GM19328 (cell line): ENCODE data around the gene LAMTOR1.
"Not testable (repeated sequence)": the region's sequence is repeated elsewhere in the genome, so short reads cannot be mapped to it uniquely, and the experiment has no call there.

Experiments
- ATAC-seq: cut with Tn5 transposase; IDR thresholded peaks from one replicate; pipeline ENCODE4 v1.9.1; 2021; ENCODE audit warnings: mild to moderate bottlenecking, moderate library complexity; ENCODE audit not compliant: unreplicated experiment

Gene LAMTOR1

DNA sequence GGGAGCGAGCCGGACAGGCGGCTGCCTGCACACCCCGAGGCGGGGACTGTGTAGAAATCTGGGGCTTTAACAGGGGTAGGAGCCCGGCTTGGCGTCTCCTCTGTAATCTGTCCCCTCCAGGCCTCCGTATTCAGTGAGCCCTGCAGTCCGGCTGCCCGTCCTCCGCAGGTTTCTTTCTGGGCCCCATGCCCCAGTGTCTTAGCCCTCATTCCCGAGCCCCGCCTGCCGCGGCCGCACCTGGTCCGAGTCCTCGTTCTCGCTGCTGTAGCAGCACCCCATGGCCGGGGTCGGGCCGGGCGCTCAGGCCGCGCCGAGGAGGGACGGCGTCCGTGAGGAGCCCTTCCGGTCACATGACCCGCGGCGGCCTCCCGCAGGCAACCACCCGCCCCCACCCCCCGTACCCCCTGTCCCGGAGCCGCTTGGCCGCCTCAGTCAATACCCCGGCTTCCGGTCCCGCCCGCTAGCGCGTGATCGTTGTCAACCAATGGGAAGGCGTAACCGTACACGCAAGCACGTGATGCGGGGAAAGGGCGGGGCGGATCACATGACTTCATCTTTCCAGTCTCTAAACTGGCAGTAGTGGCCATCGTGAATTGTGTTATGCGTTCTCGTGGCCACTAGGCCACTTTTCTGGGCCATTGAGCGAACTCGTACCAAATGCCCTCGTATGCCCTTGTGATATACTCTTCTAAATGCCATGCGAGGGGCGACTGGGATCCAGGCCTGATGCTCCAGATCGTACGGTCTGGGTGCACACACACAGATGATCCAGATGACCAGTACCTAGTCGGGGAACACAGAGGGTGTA lies at the start of gene LAMTOR1:
TSS of gene LAMTOR1 (minus strand) at position 352 of the 808 bp plus-strand sequence. CDS start at position 279, 73 bp downstream.
- peak; percentile 84 for ATAC-seq

DNA sequence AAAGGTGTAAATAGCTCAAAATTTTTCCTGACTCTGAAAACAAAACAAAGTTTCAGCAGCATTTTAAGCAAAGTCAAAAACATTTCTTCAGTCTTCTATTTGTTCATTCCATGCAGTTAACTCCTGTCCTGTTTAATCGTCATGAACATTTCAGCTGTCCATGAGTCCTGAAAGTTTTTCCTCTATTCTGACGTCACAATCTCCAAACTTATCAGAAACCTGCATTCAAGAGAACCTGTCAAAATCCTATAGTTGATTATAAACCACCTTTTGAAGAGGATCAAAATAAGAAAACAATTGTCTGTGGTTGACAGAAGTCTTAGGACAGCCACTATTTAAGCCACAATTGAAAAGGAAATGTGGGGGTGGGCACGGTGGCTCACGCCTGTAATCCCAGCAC lies 47.8 kb upstream of the LAMTOR1 start:
- ATAC-seq = no peak

DNA sequence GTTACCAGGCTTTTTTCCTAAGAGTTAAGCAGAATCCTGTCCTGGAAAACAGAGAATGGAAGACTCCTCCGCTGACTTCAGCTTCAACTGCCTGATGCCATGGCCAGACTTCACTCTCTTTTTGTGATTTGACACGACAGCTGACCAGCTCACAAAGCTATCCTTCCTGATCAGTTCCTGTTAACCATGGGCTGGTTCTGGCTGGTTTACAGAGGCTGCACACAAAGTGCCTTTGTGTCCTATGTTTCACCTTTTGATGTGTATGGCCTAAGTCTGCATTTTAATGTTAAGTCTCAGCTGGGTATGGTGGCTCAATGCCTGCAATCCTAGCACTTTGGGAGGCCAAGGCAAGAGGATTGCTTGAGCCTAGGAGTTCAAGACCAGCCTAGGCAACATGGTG lies 43.5 kb upstream of the LAMTOR1 start:
- no peak for ATAC-seq

DNA sequence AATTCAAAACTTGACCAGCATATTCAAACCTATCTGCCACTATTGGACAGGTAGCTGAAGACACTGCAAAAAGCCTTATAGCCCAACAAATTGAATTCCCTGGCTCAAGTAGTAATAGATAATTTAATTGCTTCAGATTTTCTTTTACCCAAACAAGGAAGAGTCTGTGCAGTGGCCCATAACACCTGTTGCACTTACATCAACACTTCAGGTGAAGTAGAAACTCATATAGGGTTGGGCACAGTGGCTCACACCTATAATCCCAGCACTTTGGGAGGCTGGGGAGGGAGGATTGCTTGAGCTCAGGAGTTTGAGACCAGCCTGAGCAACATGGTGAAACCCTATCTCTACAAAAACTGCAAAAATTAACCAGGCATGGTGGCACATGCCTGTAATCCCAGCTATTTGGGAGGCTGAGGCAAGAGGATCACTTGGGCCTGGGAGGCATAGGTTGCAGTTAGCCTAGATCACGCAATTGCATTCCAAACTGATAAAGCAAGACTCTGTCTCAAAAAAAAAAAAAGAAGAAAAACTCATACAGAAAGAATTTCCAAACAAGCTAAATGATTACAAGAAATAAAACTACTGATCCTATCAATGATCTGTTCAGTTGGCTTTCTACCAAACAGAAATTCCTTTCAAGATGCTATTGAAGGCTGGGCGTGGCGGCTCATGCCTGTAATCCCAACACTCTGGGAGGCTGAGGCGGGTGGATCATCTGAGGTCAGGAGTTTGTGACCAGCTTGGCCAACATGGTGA lies 41.9 kb upstream of the LAMTOR1 start:
- no peak for ATAC-seq

DNA sequence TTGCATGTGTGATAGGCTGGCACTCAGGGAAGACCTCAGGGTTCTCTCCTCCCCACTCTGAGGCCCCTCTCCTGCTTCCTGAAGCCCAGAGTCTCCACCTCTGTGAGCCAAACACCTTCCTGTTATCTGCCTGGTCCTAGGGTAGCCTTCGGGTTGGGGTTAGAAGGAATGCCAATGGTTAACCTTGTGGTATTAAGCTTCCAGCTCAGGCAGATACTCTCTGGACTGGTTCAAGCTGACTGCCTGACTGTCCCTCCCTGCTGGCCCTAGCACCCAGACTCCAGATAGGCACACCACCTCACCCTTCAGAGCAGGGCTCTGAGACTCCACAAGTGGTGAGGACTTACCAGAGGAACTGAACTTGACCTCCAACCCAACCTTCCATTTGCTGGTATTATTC lies 39.4 kb upstream of the LAMTOR1 start:
- ATAC-seq = not testable (repeated sequence)

DNA sequence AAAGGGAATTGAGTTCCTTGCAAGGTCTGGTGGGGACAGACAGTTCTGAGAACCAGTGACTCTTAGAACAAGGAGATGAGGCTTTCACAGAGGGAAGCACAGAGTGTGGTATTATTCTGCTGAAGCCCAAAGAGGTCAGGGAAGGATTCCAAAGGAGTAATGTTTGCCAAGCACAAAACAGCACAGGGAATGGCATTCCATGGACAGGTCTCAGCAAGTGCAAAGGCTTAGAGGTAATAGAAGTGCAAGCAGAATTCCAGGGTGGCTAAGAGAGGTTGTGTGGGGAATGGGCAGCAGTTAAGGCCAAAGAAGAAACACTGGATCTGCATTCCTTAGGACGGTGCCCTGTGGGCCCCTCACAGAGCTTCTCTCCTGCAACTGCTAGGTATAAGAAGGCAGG lies 39.0 kb upstream of the LAMTOR1 start:
- ATAC-seq = not testable (repeated sequence)

DNA sequence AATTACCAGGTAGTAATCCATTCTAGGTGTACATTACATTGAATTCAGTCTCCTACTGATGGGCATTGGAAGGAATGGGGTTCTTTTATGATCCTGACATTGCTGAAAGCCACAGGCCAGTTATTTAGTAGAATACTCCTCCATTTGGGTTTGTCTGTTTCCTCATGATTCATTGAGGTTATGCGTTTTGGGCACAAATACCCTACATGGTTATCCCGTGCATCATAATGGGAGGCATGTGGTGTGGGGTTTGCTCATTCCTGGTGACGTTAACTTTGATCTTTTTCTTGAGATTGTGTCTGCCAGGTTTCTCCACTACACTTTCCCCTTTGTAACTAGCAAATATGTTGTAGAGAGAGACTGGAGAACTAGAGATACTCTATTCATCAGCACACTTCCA lies 38.0 kb upstream of the LAMTOR1 start:
- no peak for ATAC-seq

DNA sequence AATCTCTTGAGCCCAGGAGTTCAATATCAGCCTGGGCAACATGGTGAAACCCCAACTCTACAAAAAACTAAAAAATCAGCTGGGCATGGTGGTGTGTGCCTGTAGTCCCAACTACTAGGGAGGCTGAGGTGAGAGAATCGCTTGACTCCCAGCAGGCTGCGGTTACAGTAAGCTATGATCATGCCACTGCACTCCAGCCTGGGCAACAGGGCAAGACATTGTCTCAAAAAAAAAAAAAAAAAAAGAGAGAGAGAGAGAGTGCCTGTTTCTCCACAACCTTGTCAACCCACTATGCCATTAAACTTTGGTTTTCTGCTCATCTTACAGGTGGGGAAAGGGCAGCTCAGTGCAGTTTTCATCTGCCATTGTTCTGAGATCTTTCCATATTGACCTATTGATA lies 37.6 kb upstream of the LAMTOR1 start:
- no peak for ATAC-seq

DNA sequence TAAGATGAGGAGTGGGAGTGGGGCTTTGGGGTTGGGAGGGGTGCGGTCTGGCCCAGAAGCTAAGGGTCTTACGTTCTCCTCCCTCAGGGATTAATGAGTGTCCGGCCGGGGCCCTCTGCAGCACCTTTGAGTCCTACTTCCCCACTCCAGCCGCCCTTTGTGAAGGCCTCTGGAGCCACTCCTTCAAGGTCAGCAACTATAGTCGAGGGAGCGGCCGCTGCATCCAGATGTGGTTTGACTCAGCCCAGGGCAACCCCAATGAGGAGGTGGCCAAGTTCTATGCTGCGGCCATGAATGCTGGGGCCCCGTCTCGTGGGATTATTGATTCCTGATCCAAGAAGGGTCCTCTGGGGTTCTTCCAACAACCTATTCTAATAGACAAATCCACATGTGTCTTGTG lies 36.4 kb upstream of the LAMTOR1 start:
- ATAC-seq = no peak

DNA sequence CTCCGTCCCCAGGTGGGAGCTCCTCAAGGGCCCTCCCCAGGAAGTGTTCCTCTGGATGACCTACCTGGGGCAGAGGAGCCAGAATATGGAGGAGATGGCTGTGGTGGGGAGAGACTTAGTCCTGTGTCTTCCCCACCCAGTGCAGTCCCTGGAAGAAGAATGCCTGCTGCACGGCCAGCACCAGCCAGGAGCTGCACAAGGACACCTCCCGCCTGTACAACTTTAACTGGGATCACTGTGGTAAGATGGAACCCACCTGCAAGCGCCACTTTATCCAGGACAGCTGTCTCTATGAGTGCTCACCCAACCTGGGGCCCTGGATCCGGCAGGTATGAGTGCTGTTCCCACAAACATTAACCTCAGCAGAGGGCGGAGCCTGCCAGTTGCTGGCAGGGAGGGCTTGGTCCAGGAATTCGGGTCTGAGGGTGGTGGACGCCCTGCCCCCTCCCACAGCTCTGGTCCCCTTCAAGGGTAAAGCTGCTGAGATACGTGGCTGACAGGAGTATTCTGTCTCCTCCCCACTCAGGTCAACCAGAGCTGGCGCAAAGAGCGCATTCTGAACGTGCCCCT lies 35.8 kb upstream of the LAMTOR1 start:
- ATAC-seq = no peak

DNA sequence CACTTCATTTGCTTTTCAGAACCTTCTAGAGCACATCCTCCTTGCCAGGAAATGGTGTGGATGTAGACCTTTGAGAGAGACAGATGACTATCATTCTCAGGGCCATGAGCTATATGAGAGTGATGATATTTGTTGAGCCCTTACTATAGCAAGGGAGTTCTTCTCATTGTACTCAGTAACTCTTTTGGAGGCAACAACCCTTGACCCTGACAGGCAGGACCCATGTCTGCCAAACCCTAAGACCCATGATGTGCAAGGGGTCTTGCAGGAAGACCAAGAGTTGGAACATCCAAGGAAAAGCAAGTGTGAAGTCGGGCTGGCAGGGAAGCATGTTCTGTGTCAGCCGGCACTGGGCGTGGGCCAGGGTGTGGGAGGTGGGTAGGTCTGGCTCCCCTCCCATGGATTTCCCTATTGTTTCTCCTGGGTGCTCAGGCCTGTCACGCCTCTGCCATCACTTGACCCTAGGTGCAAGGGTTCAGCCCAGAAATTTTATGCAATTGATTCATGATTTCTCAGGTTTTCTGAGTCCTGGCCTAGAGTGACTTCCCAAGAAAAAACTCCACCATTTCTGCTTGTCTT lies 33.7 kb upstream of the LAMTOR1 start:
- ATAC-seq = no peak

DNA sequence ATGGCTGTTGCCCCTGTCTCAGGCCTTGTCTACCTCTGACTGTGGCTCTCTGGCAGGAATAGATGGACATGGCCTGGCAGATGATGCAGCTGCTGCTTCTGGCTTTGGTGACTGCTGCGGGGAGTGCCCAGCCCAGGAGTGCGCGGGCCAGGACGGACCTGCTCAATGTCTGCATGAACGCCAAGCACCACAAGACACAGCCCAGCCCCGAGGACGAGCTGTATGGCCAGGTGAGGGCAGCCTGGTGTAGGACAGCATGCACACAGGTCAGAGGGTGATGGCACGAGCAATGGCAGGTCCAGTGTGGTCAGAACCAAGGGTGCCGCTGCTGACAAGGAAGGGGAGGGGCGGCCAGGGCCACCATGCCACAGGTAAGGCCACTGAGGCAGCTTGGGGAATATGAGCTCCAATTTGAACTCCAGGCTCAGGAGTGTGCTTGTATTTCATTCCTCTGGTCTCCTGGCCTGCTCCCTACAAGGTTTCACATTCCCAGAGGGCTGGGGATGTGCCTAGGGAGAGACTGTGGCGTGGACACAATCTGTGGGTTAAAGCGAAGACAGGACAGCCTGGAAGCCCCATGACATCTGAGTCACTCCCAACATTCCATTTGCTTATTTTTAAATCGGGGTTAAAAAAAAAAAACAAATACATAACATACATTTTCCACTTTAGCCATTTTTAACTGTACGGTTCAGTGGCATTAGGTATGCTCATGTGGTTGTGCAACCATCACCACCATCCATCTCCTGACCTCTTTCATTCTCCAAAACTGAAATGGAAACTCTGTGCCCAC lies 33.0 kb upstream of the LAMTOR1 start:
- no peak for ATAC-seq

DNA sequence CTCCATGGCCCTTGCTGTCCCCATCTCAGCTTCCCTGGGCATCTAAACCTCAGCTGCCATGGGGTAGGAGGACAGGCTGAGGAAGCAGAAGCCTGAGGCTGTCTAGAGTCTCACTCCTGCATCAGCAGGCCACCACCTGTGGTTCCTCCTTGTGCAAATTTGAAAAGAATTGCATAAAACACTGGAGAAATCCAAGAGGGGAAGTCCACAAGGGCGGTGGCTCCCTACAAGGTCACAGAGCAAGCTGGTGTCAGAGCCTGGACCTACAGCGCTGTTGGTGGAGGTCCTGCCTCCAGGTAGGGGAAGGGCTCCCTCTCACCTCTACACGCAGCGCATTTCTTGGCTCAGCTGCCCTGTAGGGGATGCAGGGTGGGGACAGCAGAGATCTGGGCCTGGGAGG lies 32.4 kb upstream of the LAMTOR1 start, which contains the start of gene FOLR3:
TSS of gene FOLR3 (plus strand) at position 253 of the 400 bp plus-strand sequence. CDS start 228 bp downstream, outside the sequence.
- not testable (repeated sequence) for ATAC-seq

DNA sequence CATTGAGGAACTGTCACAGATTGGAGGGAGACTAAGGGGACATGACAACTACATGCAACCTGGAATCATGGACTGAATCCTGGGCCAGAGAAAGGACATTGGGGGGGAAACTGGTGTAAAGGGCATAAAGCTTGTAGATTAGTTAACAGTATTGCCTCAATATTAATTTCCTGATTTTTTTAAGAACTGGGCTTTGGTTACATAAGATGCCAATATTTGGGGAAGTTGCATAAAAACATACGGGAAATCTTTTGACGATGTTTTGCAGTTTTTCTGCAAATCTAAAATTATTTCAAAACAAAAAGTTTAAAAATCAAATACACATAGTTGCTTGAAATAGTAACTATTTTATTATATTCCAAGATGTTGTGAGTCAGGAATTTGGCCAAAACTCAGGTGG lies 29.5 kb upstream of the LAMTOR1 start:
- no peak for ATAC-seq

DNA sequence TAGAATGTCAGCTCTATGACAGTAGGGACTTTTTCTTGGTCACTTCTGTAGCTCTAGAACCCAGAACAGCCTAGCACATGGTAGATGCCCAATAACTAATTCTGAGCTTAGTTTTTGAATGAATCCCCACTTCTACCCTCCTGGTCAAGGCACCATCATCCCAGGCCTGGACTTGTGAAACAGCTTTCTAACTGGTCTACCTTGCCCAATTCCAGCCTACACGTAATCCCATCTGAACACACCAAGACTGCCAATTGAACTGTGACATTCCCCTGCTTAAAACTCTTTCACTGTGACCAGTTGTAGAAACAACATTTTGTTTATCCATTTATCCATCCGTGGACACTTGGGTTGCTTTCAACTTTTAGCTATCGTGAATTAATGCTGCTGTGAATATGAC lies 26.3 kb upstream of the LAMTOR1 start:
- ATAC-seq = no peak

DNA sequence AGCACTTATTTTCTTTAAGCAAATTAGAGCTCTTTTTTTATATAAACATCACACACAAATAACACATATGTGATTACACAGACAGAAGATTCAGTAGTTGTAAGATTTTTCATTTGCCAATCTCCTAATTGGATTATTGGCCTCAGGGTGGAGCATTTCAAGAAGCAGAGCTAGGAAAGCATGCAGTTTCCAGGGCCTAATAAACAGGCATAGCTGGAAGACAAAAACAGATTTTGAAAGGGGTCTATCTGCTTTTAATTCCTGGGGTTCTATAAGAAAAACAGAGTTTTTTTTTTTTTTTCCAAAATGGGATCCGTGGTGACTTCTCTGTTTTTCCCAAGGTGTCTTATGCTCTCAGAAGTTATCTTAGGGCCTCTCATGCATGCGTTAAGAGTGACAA lies 24.8 kb upstream of the LAMTOR1 start:
- no peak for ATAC-seq

DNA sequence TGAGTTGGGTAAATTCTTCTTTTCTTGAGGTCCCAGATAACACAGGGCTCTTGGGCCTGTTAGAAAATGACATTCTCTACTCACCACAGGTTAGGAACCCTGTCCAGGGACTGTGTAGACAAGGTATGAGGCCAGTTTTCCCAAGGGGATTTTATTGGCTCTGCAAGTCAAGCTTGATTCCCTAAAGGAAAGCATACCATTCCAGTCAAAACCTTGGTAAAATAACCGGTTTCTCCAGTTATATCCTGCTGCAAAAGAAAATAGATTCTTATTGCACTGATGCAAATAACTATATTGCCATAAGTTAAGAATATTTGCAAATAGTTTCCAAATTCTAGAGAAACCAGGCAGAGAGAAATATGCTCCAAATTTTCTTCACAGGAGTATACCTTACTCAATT lies 22.9 kb upstream of the LAMTOR1 start:
- no peak for ATAC-seq

DNA sequence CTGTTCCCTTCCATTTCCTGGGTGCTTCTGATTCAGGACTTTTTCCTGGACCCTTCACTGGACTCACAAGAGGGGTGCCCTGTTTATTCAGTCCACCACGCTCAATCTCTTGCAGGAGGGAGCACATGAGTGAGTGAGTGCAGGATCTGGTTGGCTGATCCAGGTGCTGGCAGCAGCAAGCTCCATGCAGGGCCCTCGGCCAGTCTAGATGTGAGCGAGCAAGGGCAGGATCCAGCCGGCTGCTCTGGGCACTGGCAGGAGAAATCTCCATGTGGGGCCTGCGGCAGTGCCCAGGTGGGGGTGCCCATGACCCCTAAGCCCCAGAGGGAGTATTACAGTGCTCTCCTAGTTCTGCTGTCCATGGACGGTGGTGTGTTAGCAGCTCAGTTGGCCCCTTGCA lies 20.9 kb upstream of the LAMTOR1 start:
- no peak for ATAC-seq

DNA sequence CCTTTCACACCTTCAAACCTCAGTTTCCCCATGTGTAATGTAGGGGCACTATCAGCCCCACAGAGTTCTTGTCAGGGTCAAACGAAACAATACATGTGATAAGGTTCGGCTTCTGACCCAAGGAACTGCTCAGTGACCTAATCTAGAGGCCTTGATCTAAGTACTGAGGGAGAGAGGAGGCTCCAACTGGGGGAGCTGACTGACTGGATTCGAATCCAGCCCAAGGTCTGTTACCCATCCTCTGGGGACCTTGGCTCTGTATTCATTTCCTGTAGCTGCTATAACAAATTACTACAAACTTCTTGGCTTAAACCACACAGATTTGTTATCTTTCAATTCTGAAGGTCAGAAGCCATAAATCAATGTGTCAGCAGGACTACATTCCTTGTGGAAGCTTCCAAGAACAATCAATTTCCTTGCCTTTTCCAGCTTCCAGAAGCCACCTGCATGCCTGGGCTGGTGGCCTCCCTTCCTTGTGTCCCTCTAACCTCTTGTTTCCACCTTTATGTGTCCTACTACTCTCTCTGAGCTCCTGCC lies 20.1 kb upstream of the LAMTOR1 start:
- ATAC-seq = no peak

DNA sequence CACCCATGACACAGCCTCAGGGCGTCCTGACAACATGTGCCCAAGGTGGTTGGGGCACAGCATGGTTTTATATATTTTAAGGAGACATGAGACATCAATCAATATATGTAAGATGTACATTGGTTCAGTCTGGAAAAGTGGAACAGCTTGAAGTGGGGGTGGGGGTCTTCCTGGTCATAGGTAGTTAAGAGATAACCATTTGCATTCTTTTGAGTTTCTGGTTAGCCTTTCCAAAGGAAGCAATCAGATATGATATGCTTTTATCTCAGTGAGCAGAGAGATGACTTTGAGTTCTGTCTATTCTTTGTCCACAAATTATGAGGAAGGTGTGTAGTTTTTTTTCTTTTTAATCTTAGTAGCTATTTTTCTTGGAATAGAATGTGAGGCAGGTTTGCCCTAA lies 19.5 kb upstream of the LAMTOR1 start:
- ATAC-seq = no peak
